Fibroblast of lung (primary cell): ENCODE measurements around the gene ACADM. TPM values are rescaled to one million over a fixed set of nuclear protein-coding genes. Genes with fewer than 3 reads are reported as not detected.

Experiments
- DNase-seq, 2 donors: peaks; one replicate each; pipeline versions ENCODE4 v3.0.0 to v3.0.0-alpha.2; 2010; ENCODE audit warnings: low read depth in 2 of 2
- H2AFZ ChIP-seq: 2 replicates; pipeline ENCODE4 v1.5.1; 2012; ENCODE audit warnings: low read length, control low read depth, inconsistent platforms
- H3K27ac ChIP-seq: 2 replicates; pipeline ENCODE4 v1.5.1; 2011; ENCODE audit warnings: low read length, control low read depth; ENCODE audit not compliant: insufficient read depth
- H3K27me3 ChIP-seq: 2 replicates; pipeline ENCODE4 v1.5.1; 2011; ENCODE audit warnings: mild to moderate bottlenecking, low read length; ENCODE audit not compliant: control insufficient read depth, insufficient read depth
- H3K36me3 ChIP-seq: 2 replicates; pipeline ENCODE4 v1.5.1; 2011; ENCODE audit warnings: low read length; ENCODE audit not compliant: control insufficient read depth, insufficient read depth
- H3K4me1 ChIP-seq: 2 replicates; pipeline ENCODE4 v1.5.1; 2011; ENCODE audit warnings: low read length; ENCODE audit not compliant: control insufficient read depth, insufficient read depth; ENCODE audit errors: extremely low read depth
- H3K4me2 ChIP-seq: 2 replicates; pipeline ENCODE4 v1.5.1; 2011; ENCODE audit warnings: low read length, control low read depth; ENCODE audit not compliant: insufficient read depth; ENCODE audit errors: extremely low read depth
- H3K4me3 ChIP-seq, 4 experiments: fragments of 200-600 bp in 1 of 4; sonication (generic) in 1 of 4; replicated peaks in 1 of 4; 2 replicates each; pipeline ENCODE4 v1.5.1; 2011 to 2016; ENCODE audit warnings: low read length in 4 of 4, low read depth in 3 of 4, mild to moderate bottlenecking in 3 of 4, control low read depth in 2 of 4, inconsistent platforms in 1 of 4, mixed read lengths in 1 of 4; ENCODE audit not compliant: insufficient read depth in 1 of 4; ENCODE audit errors: control extremely low read depth in 1 of 4
- H3K79me2 ChIP-seq: 2 replicates; pipeline ENCODE4 v1.5.1; 2012; ENCODE audit warnings: mild to moderate bottlenecking, low read length, inconsistent platforms; ENCODE audit not compliant: control insufficient read depth, insufficient read depth
- H3K9ac ChIP-seq: 2 replicates; pipeline ENCODE4 v1.5.1; 2011; ENCODE audit warnings: mild to moderate bottlenecking, low read length, control low read depth; ENCODE audit not compliant: insufficient read depth
- H3K9me3 ChIP-seq: 2 replicates; pipeline ENCODE4 v1.5.1; 2012; ENCODE audit warnings: low read depth, low read length; ENCODE audit not compliant: control insufficient read depth, insufficient read depth
- H4K20me1 ChIP-seq: 2 replicates; pipeline ENCODE4 v1.5.1; 2011; ENCODE audit warnings: low read length; ENCODE audit not compliant: control insufficient read depth, insufficient read depth; ENCODE audit errors: extremely low read depth
- CTCF ChIP-seq, 2 donors: IDR thresholded peaks in 1 of 2; conservative IDR thresholded peaks in 1 of 2; 1 replicate in 1 of 2; 2 replicates in 1 of 2; pipeline ENCODE4 v1.5.1; 2011 to 2012; ENCODE audit warnings: low read length in 2 of 2, control low read depth in 1 of 2, inconsistent platforms in 1 of 2, low read depth in 1 of 2, mild to moderate bottlenecking in 1 of 2
- EZH2 ChIP-seq: IDR thresholded peaks from 2 replicates; pipeline ENCODE4 v1.5.1; 2012; ENCODE audit warnings: low read length, control low read depth, mild to moderate bottlenecking; ENCODE audit errors: missing control alignments
- polyA plus RNA-seq, 2 donors: library from polyadenylated mRNA; depleted of rRNA in 1 of 2; stranded (reverse) in 1 of 2; unstranded in 1 of 2; fragments of >200 nt; gene quantifications; 2 replicates each; pipeline ENCODE4 v1.2.1, GENCODE V29; 2011 to 2012; ENCODE audit warnings: missing spikeins in 1 of 2
- total RNA-seq: library from RNA; depleted of rRNA; stranded (reverse); fragments of >200 nt; gene quantifications from 2 replicates; pipeline ENCODE4 v1.2.1, GENCODE V29; 2014

ACADM gene
- total and polyA plus RNA-seq, 2 donors (not counting 1 experiment from before 2014, with no cell fraction given): 29.9 TPM

GRCh38 chr1:75727571-75727970, 3.1 kb downstream of the ACADM start:
- Histone ChIP-seq H3K9me3 (no peaks in the 10 kb centered on the region), H4K20me1 (no peaks in the 10 kb centered on the region), H3K36me3 (no peaks in the 10 kb centered on the region), H3K9ac (no peak overlapping the region), H3K4me2 (no peak overlapping the region), H3K79me2 (peaks cover 22% of the 10 kb centered on the region), H3K4me1 (peaks cover 2% of the 10 kb centered on the region), H3K27ac (no peak overlapping the region), H3K27me3 (no peaks in the 10 kb centered on the region), H3K4me3 (no peak overlapping the region), H2AFZ (no peak overlapping the region)
- TF ChIP-seq EZH2 (no peak), CTCF (conservative IDR thresholded peaks at IDR 0.05 in 1 of 2, IDR thresholded peaks at IDR 0.05 in 1 of 2; ENCODE audit: low read depth in 1 of 2, low read length in 2 of 2) (no peak)
- DNase-seq: no peak

- Histone ChIP-seq H3K4me3 (no peak overlapping the region), H3K27ac (no peak overlapping the region), H2AFZ (no peak overlapping the region), H4K20me1 (no peaks in the 10 kb centered on the region), H3K4me1 (no peaks in the 10 kb centered on the region), H3K9me3 (no peaks in the 10 kb centered on the region), H3K4me2 (no peak overlapping the region), H3K27me3 (no peaks in the 10 kb centered on the region), H3K36me3 (no peaks in the 10 kb centered on the region), H3K9ac (no peak overlapping the region), H3K79me2 (peaks cover 17% of the 10 kb centered on the region)
- no peak for TF ChIP-seq EZH2
- no peak for TF ChIP-seq CTCF (conservative IDR thresholded peaks at IDR 0.05 in 1 of 2, IDR thresholded peaks at IDR 0.05 in 1 of 2; ENCODE audit: low read depth in 1 of 2, low read length in 2 of 2)
- DNase-seq: no peak
These were observed 5.9 kb downstream of the ACADM start for GRCh38 chr1:75730432-75730831.

- no peaks in the 10 kb centered on the region for H4K20me1 ChIP-seq
- DNase-seq: peak in 1 of 2 donors; percentile 3
- no peaks in the 10 kb centered on the region for H3K9me3 ChIP-seq
- TF ChIP-seq CTCF (conservative IDR thresholded peaks at IDR 0.05 in 1 of 2, IDR thresholded peaks at IDR 0.05 in 1 of 2; ENCODE audit: low read depth in 1 of 2, low read length in 2 of 2): no peak
- no peak for TF ChIP-seq EZH2
- no peak overlapping the region for H3K4me3 ChIP-seq
- H3K4me1 ChIP-seq: no peaks in the 10 kb centered on the region
- H3K9ac ChIP-seq: no peak overlapping the region
- H3K27ac ChIP-seq: no peak overlapping the region
- H3K79me2 ChIP-seq: peaks cover 6% of the 10 kb centered on the region
- H3K36me3 ChIP-seq: no peaks in the 10 kb centered on the region
- H2AFZ ChIP-seq: no peak overlapping the region
- H3K27me3 ChIP-seq: no peaks in the 10 kb centered on the region
- no peak overlapping the region for H3K4me2 ChIP-seq
These were observed 7.4 kb downstream of the ACADM start for GRCh38 chr1:75731881-75732280.
